Activated T-helper 1 cell treated with Interleukin-2 at 50 U/mL for 16 hours (primary cell): ENCODE data around the gene TOP1.

ENCODE experiments used
- DNase-seq: peaks from one replicate; pipeline ENCODE4 v3.0.0-alpha.2; 2020; ENCODE audit warnings: low read depth

Gene TOP1

GRCh38 chr20:41145821-41146620 lies 117.4 kb downstream of the TOP1 start:
- DNase-seq, result no peak

- no peak for DNase-seq
Observed at GRCh38 chr20:41147767-41148191, 119.2 kb downstream of the TOP1 start.

DNA sequence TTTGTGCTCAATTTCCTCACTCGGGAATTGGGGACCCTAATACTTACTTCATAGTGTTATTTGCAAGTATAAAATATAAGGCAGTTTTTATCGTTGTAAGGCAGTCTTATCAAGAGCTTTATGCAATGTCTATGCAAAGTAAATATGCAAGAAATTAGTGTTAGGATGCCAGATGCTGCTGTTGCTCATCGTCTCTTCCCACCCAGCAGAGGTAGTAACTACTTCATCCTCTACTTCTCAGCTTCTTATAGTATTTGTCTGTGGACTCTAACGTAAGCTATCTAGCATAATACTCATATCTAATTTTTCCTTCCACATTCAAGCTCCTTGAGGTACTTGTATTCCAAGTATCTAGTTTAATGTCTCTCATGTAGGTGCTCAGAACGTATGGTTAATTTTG lies 120.3 kb downstream of the TOP1 start:
- no peak for DNase-seq

- no peak for DNase-seq
Observed at GRCh38 chr20:41150664-41151063, 122.0 kb downstream of the TOP1 start.

DNA sequence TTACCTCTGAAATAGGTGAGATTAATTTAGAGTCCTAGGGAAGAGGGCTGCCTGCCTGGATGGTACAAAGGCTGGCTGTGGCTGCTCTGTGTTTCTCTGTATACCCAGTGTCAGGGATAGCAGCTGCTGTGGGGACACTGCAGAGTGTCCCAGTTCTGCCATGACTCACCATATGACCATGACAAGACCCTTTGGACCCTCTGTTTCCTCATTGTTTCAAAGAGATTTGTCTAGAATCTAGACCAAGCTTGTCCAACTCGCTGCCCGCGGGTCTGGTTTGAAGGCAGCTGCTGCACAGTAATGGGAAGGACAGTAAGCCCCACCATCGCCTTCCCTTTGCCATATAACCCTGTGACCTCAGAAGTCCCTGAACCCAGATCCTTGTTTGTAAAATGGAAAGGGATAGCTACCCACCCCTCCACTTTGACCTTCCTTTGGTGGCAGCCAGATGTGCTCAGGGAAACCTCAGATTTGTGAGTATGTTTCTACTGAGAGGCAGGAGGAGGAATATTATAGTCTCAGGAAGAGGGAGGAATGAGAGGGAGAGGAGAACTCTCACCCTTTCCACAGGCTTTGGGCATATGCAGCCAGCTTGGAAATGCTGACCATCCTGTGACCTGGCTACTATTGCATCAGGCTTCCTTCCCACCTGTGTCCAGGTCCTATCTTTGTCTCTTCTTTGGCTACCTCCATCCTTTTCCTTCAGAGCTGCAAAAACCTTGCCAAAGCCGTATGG lies 122.7 kb downstream of the TOP1 start:
- no peak for DNase-seq

DNA sequence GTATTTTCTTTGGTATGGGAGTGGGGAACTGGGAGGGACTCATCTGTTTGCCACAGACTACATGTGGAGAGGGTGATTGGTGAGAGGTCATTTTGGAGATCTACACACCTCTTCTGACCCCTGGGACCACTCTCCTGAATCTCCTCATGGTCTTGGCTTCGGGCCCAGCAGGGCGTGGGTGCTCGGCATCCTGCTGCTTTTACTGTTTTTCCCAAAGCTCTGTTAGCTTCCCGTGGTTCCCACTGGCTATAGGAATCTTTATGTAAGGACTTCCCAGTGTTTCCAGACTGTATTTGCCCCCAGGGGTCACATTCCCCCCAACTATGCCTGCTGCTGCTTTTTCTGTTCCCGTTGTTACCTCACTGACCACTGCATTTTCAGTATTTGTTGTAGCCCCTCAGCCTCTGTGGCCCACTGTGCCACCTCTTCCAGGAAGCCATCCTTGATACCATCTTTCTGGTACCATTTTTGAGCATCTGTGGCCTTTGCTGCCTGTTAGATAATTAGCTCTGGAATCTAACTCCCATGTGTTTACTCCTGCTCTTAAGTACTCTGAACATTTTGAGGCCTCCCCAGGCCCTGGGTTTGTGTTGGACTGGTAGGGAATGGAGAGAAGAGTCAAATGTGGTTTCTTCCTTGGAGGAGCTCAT lies 123.6 kb downstream of the TOP1 start:
- DNase-seq, result no peak

GRCh38 chr20:41154436-41155176 lies 126.0 kb downstream of the TOP1 start:
- DNase-seq, result no peak

DNA sequence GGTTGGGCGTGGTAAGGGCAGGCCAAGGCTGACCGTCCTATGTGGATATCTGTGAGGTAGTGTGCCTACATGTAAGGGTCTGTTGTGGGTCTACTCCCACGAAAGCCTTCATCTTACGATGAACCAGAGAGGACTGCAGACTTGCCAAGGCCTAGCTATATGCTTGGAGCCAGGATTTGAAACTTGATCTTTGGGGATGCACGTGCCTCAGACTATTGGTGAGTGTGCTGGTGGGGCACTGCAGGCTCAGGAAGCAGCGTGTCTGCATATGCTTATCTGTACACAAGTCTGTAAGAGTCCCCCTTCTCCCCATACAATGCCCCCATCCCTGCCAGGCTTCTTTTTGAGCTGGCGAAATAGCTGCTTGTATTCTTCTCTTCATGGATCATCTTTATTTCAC lies 126.6 kb downstream of the TOP1 start:
- DNase-seq, result no peak

DNA sequence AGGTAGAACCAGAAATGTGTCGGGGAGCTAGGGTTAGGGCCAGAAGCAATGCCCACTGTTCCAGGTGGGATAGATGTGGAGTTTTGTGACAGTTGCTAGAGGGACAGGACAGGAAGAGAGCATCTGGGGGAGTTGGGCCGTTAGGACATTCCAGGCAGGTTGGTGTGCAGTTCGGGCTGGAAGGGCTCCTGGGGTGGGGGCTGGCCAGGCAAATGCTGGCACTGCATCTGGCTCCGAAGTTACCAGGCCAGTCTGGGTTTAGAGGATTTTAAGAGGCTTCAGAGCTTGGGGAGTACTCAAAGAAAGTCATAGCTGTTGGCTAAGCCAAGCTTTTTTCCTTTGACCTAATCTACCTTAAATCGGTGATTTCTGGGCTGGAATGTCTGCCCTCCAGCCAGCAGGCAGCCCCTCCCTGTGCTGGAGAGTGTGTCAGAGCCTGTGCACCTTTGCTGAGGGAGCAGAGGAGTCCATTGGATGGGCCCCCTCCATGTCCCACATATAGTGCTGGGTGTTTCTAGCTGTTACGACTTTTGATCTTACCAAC lies 129.5 kb downstream of the TOP1 start:
- DNase-seq, result no peak

- no peak for DNase-seq
Observed at GRCh38 chr20:41159547-41159946, 130.9 kb downstream of the TOP1 start.

- no peak for DNase-seq
Observed at GRCh38 chr20:41160686-41161085, 132.1 kb downstream of the TOP1 start.

DNA sequence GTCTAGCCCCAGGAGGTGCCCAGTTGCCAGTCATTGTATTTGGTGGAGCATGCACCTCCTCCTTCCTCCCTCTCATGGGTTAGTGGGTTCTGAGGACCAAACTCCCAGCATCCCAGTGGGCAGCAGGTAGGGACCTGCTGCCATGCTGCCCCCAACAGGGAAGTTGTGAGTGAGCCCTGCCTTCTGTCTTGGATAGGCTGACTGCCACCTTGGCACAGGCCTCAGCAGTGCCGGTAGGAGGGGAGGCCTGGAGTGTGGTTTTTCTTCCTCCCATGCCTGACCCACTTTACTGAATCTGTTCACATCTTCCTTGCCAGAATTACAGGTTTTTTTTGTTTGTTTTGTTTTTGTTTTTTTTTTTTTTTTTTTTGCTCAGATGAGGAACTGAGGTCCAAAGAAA lies 133.3 kb downstream of the TOP1 start:
- no peak for DNase-seq

- no peak for DNase-seq
Observed at GRCh38 chr20:41162396-41162795, 133.8 kb downstream of the TOP1 start.

DNA sequence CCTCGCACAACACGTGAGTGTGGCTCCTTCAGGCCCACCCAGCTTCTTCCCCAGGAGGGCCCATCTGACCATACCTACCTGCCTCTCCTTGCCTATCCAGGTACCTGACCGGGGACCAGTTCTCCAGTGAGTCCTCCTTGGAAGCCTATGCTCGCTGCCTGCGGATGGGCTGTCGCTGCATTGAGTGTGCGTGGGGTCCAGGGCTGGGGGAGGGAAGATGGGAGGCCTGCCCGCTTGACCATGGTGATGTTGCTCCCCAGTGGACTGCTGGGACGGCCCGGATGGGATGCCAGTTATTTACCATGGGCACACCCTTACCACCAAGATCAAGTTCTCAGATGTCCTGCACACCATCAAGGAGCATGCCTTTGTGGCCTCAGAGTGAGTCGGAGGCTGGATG lies 135.2 kb downstream of the TOP1 start:
- no peak for DNase-seq

DNA sequence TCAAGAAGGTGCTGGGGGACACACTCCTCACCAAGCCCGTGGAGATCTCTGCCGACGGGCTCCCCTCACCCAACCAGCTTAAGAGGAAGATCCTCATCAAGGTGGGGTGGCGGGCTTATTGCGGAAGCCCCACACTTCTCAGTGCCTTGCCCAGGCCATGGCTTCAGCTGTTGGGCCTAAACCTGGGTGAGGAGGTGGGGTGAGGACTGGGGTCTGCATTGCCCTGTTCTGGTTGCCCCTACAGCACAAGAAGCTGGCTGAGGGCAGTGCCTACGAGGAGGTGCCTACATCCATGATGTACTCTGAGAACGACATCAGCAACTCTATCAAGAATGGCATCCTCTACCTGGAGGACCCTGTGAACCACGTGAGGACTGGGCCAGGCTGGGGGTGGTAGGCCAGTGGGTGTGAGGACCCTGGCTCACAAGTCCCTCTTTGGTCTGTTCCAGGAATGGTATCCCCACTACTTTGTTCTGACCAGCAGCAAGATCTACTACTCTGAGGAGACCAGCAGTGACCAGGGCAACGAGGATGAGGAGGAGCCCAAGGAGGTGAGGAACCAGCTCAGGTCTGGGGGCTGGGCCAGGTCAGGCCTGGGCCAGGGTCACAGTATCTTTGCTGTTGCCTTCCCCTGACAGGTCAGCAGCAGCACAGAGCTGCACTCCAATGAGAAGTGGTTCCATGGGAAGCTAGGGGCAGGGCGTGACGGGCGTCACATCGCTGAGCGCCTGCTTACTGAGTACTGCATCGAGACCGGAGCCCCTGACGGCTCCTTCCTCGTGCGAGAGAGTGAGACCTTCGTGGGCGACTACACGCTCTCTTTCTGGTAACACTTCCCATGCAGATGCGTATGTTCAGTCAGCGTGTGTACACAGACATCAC lies 136.6 kb downstream of the TOP1 start:
- DNase-seq, result no peak

DNA sequence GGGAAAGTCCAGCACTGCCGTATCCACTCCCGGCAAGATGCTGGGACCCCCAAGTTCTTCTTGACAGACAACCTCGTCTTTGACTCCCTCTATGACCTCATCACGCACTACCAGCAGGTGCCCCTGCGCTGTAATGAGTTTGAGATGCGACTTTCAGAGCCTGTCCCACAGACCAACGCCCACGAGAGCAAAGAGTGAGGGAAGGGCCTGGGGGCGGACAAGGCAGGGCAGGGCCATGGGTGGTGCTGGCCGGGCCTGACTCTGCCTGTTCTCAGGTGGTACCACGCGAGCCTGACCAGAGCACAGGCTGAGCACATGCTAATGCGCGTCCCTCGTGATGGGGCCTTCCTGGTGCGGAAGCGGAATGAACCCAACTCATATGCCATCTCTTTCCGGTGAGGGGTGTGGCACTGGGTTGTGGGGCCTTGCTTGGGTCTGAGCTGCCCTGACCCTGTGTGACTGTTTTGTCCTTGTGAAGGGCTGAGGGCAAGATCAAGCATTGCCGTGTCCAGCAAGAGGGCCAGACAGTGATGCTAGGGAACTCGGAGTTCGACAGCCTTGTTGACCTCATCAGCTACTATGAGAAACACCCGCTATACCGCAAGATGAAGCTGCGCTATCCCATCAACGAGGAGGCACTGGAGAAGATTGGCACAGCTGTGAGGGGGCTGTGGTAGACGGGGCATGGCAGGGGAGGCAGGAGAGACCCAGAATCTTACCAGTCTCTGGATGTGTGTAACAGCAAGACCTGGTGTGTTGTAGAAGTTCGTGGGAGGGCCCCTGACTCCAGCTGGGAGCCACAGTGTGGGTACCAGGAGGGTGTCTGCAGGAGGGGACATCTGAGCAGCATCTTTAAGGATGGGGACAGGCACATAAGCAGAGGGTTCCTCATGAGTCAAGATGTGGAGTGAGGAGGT lies 137.8 kb downstream of the TOP1 start:
- DNase-seq, result no peak

DNA sequence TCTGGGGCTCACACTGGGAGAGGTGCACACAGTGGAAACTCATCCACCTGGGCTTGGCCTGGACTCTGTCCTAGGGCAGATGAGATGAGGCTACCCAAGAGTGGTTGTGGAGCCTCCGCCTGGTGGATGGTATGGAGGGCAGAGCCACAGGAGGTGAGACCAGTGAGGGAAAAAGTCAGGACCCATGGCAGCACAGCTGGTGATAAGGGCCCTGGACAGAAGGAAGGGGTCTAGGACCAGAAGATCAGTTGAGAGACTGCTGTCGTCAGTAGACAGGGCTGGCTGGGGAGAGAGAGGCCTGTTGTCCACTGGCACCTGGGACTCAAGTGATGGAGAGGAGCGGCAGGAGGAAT lies 138.5 kb downstream of the TOP1 start:
- DNase-seq, result no peak

- DNase-seq, result no peak
Observed at GRCh38 chr20:41167481-41168253, 139.0 kb downstream of the TOP1 start.
